GM12872 (cell line): Measurements from ENCODE around the gene IFT43.

ENCODE experiments used
- TF ChIP-seq, protein P1 (sequence below): IDR thresholded peaks from 3 replicates; pipeline ENCODE4 v1.5.1; 2011; ENCODE audit warnings: low read depth, mild to moderate bottlenecking, low read length, moderate library complexity; ENCODE audit not compliant: insufficient read depth

The IFT43 gene

DNA sequence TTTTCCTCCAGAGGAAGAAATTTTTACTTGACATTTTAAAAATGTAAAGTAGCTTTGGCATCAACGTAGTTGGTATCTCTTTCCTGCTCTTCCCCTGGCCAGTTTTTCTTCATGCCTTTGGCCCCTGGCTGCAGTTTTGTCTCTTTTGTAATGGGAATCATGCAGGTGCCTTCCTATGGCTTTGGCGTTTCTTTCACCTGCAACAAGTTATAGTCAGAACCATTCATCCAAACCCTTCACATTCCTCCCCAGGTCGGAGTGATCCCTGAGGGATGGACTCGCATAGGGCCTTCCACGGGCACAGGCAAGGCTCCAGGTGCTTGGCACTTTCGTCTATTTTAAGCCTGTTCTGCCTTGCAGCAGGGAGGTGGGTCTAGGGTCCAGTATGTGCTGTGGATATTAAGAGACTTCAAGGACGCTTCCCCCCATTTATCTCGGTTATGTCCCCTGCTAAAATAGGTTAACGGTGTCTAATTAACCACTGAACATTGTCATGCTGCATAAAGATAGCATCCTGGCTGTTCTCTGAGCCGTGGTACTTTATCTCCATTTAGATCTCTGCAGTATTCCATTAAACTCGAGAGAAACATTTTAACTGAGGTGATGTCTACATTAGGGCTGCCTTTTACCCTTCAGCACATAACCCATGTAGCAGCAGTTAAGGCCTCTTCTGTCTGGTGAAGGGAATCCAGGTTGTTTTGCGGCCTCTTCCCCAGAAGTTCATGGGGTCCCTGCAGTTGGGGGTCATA, 66.3 kb downstream of the IFT43 start:
- TF ChIP-seq, protein P1, sequence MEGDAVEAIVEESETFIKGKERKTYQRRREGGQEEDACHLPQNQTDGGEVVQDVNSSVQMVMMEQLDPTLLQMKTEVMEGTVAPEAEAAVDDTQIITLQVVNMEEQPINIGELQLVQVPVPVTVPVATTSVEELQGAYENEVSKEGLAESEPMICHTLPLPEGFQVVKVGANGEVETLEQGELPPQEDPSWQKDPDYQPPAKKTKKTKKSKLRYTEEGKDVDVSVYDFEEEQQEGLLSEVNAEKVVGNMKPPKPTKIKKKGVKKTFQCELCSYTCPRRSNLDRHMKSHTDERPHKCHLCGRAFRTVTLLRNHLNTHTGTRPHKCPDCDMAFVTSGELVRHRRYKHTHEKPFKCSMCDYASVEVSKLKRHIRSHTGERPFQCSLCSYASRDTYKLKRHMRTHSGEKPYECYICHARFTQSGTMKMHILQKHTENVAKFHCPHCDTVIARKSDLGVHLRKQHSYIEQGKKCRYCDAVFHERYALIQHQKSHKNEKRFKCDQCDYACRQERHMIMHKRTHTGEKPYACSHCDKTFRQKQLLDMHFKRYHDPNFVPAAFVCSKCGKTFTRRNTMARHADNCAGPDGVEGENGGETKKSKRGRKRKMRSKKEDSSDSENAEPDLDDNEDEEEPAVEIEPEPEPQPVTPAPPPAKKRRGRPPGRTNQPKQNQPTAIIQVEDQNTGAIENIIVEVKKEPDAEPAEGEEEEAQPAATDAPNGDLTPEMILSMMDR, result no peak

DNA sequence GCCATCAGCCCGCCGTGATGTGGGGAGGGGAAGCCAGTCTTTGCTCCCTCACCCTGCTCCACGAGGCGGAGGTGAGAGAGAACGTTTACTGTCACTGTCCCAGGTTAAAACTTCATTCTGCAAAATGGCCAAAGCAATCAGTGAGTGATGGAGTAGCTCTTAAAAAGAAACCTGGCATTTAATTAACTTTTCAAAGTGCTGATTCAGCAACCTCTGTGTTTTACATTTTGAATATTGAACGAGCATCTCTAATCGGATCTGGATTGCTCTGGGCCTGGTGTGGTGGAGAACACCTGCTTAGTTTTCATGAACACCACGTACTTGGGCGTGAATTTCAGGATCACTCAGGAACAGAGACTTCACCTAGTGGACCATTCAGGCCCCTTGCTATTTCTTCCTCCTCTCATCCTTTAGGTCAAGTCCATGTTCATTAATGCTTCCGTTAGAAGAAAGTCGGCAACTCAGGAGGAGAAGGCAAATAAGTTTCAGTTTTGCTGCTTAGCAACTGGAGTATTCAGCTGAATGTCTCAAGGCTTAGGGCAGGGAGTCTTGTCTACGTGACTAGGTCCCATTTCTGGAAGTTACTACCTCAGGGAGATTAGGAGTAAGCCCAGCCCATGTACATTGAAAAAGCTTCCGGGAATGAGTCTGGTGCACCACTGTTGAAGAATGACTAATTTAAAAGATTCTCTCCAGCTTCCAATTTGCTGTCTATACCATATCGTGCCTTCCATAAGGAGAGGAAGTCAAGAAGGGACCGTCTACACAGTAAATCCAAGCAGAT, 68.2 kb downstream of the IFT43 start:
- TF ChIP-seq, protein P1, result no peak

DNA sequence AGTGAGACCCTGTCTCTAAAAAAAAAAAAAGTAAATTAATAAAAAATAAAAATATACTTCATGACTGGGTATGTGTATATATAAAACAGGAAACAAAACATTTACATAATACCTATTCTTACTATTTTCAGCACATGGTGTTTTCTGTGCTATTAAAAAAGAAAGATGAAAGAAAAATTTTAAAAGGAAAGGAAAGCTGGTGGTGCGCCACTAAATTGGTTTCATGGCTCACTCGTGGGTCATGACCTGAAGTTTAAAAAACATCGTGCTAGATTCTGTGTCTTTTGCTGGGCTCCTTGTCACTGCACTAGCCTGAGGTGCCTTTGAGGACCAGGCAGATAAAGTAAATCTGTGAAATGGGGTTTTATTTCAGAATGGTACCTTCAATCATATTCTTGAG, 69.8 kb downstream of the IFT43 start:
- TF ChIP-seq, protein P1, result no peak

DNA sequence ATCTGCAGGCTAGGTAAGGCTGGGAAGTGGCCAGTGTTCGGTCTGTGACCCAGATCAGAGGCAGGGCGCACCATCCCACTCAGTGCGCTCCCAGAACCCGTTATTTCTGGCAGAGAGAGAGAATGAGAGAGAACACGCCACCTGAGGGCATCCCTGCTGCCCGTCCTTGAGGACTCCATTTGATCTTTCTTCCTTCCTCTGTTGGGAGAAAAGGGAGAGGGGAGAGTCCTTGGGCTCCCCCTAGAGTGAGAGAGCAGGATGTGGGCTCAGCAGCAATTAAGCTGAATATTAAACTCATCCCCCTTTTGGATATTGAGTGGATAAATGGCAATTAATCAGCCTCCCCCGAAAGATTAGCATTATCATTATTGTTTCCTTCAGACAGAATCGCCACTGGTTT, 70.6 kb downstream of the IFT43 start:
- TF ChIP-seq, protein P1, result peak; percentile 43; the same call in 2 of the 3 replicates

DNA sequence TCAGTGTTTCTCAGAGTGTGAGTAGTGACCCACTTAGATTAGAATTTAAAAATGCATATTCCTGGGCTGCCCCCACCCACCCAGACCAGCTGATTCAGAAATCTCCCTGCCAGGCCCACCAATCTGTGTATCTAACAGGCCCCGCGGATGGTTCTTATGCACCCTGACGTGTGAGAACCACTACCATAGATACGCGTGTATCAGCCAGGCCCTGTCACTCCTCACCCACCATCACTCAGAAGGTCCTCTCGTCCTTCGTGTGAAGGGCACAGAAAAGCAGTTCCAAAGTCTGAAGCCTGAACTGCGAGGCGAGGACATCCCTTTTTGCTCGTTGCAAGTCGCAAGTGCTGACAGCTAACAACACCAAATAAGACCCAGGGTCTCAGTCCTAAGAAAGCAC, 72.4 kb downstream of the IFT43 start:
- TF ChIP-seq, protein P1, result no peak

DNA sequence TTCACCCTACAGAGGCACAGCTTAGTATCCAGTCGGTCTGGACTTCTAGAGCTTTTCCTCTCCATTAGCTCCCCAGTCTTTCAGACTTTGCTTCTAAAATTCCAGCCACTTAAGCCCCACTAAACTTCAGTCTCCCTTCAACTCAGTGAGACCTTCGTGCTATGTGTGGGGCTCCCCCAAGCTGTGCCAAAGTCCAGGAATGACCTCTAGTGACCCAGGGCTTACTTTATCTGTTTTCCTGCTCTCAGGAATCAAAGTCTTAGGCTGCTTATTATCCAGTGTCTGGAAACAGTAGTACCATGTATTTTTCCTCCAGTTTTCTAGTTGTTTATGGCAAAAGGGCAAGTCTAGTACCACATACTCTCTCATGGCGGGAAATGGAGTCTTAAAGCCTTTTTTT, 77.8 kb downstream of the IFT43 start:
- TF ChIP-seq, protein P1, result no peak

DNA sequence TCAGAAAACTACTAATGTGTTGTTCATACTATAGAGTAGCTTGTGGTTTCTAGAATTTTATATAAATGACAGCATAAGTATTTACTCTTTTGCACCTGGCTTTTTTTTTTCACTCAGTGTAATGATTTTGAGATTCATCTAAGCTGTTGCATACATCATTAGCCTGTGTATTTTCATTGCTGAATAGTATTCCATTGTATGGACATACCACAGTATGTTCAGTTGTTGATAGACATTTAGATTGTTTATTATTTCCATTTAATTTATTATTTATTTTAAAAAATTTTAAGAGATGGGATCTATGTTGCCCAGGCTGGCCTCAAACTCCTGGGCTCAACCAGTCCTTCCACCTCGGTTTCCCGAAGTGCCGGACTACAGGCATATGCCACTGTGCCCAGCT, 80.0 kb downstream of the IFT43 start:
- TF ChIP-seq, protein P1, result no peak
